GM18867 (cell line): ENCODE results near the gene PPP1R3E.

Experiments
- ATAC-seq: cut with Tn5 transposase; IDR thresholded peaks from one replicate; pipeline ENCODE4 v1.9.1; 2021; ENCODE audit warnings: mild to moderate bottlenecking, moderate library complexity; ENCODE audit not compliant: unreplicated experiment

Gene PPP1R3E

GRCh38 chr14:23249824-23250223 lies 52.8 kb downstream of the PPP1R3E start:
- ATAC-seq = no peak

GRCh38 chr14:23248601-23249000 lies 54.1 kb downstream of the PPP1R3E start:
- ATAC-seq = no peak
